HepG2 (cell line): ENCODE data around the gene PLIN4. TPM values are rescaled to one million over a fixed set of nuclear protein-coding genes. Genes with fewer than 3 reads are reported as not detected.

Experiments
- ATAC-seq: fragments of 200-7000 bp; cut with Tn5 transposase; 3 replicates; pipeline ENCODE4 v1.9.1; 2020; ENCODE audit warnings: mild to moderate bottlenecking, moderate library complexity
- BruUV-seq: library from RNA; stranded (reverse); fragments of 400-500 nt; replicated peaks from 2 replicates; lab custom pipeline; 2021; lab: Mats Ljungman, UMichigan
- CTCF ChIA-PET: fragments of 300-600 bp; formaldehyde crosslinking; extraction: SDS; loops from one replicate; lab custom pipeline; 2021; ENCODE audit warnings: low total read pairs, inconsistent platforms, low intra/inter-chr PET ratio; lab: Yijun Ruan, JAX
- POLR2A ChIA-PET: fragments of 350-600 bp; sonication (Branson Sonifier 250); formaldehyde crosslinking; loops from one replicate; lab custom pipeline; 2020; ENCODE audit warnings: antibody characterized with exemption, inconsistent platforms; lab: Yijun Ruan, JAX
- DNase-seq: peaks from one replicate; pipeline ENCODE4 v3.0.0-alpha.2; 2015; ENCODE audit warnings: low spot score
- FAIRE-seq: peaks from 3 replicates; lab custom pipeline; 2011; peaks lifted over from hg19 to GRCh38; lab: Jason Lieb, UNC
- H2AFZ ChIP-seq: one replicate; pipeline ENCODE4 v1.6.1; 2011; ENCODE audit warnings: low read length, inconsistent platforms
- H3K27ac ChIP-seq: fragments of 300-600 bp; 3 replicates; pipeline ENCODE4 v1.8.0; 2011; ENCODE audit warnings: mixed run types, mild to moderate bottlenecking, mixed read lengths, low read length, inconsistent platforms; ENCODE audit not compliant: insufficient read depth; ENCODE audit errors: extremely low read length
- H3K27me3 ChIP-seq, 2 experiments: fragments of 200-600 bp in 1 of 2; 2 replicates in 1 of 2; 3 replicates in 1 of 2; pipeline versions ENCODE4 v1.6.0 to v1.8.0; 2011; ENCODE audit warnings: low read length in 2 of 2, mild to moderate bottlenecking in 2 of 2, moderate library complexity in 2 of 2, inconsistent platforms in 1 of 2; ENCODE audit not compliant: insufficient read depth in 2 of 2, control insufficient read depth in 1 of 2
- H3K36me3 ChIP-seq, 2 experiments: fragments of 200-600 bp in 1 of 2; replicated peaks in 1 of 2; 2 replicates in 1 of 2; 3 replicates in 1 of 2; pipeline versions ENCODE4 v1.5.1 to v1.8.0; 2011; ENCODE audit warnings: low read length in 2 of 2, inconsistent platforms in 1 of 2; ENCODE audit not compliant: insufficient read depth in 2 of 2, control insufficient read depth in 1 of 2
- H3K4me1 ChIP-seq: 2 replicates; pipeline ENCODE4 v1.5.1; 2012; ENCODE audit warnings: low read length, inconsistent platforms; ENCODE audit not compliant: insufficient read depth
- H3K4me2 ChIP-seq: 2 replicates; pipeline ENCODE4 v1.6.0; 2011; ENCODE audit warnings: low read depth, low read length, inconsistent platforms
- H3K4me3 ChIP-seq, 3 experiments: fragments of 200-600 bp in 1 of 3; sonication (generic), shearing (Covaris generic) in 1 of 3; replicated peaks in 1 of 3; 2 replicates each; pipeline ENCODE4 v1.5.1; 2011 to 2016; ENCODE audit warnings: low read length in 3 of 3, inconsistent platforms in 2 of 3, low read depth in 2 of 3, mild to moderate bottlenecking in 2 of 3, control low read depth in 1 of 3, mixed read lengths in 1 of 3; ENCODE audit not compliant: insufficient read depth in 1 of 3
- H3K79me2 ChIP-seq: one replicate; pipeline ENCODE4 v1.6.1; 2011; ENCODE audit warnings: low read length, inconsistent platforms; ENCODE audit not compliant: insufficient read depth
- H3K9ac ChIP-seq: 2 replicates; pipeline ENCODE4 v1.6.0; 2011; ENCODE audit warnings: mild to moderate bottlenecking, low read depth, low read length, inconsistent platforms; ENCODE audit not compliant: insufficient read depth
- H3K9me3 ChIP-seq: 2 replicates; pipeline ENCODE4 v1.5.1; 2012; ENCODE audit warnings: mild to moderate bottlenecking, low read length
- H4K20me1 ChIP-seq: 2 replicates; pipeline ENCODE4 v1.6.0; 2011; ENCODE audit warnings: inconsistent platforms, mild to moderate bottlenecking, low read length, moderate library complexity; ENCODE audit not compliant: insufficient read depth
- BATF2 ChIP-seq: sonication (generic); formaldehyde crosslinking; IDR thresholded peaks from 2 replicates; pipeline ENCODE4 v1.8.0; 2022; ENCODE audit warnings: mild to moderate bottlenecking, missing genetic modification reagents, moderate library complexity
- CREB1 ChIP-seq, 2 experiments: fragments of 450-650 bp in 1 of 2; IDR thresholded peaks; 2 replicates each; pipeline ENCODE4 v1.6.1; 2016 to 2017; ENCODE audit warnings: control low read depth in 1 of 2, mild to moderate bottlenecking in 1 of 2, missing compliant biosample characterization in 1 of 2, missing genetic modification characterization in 1 of 2
- CREB3 ChIP-seq: sonication (generic); formaldehyde crosslinking; IDR thresholded peaks from 2 replicates; pipeline ENCODE4 v1.5.0; 2020; ENCODE audit warnings: missing genetic modification reagents
- EEA1 ChIP-seq: sonication (generic); formaldehyde crosslinking; IDR thresholded peaks from 2 replicates; pipeline ENCODE4 v1.5.1; 2020; ENCODE audit warnings: mild to moderate bottlenecking, missing genetic modification reagents, borderline replicate concordance
- MTA3 ChIP-seq: sonication (generic); formaldehyde crosslinking; IDR thresholded peaks from 2 replicates; pipeline ENCODE4 v1.4.0; 2020; ENCODE audit warnings: missing genetic modification reagents
- MYPOP ChIP-seq: sonication (generic); formaldehyde crosslinking; IDR thresholded peaks from 2 replicates; pipeline ENCODE4 v1.8.1; 2023; ENCODE audit warnings: mild to moderate bottlenecking, moderate library complexity, missing genetic modification reagents
- NCOA2 ChIP-seq: sonication (generic); formaldehyde crosslinking; IDR thresholded peaks from 2 replicates; pipeline ENCODE4 v1.8.0; 2022; ENCODE audit warnings: inconsistent platforms
- NR2C2 ChIP-seq: sonication (generic); formaldehyde crosslinking; IDR thresholded peaks from 2 replicates; pipeline ENCODE4 v1.4.0; 2020; ENCODE audit warnings: missing genetic modification reagents, mild to moderate bottlenecking, moderate library complexity, borderline replicate concordance
- PITX1 ChIP-seq: sonication (generic); formaldehyde crosslinking; IDR thresholded peaks from 2 replicates; pipeline ENCODE4 v1.5.1; 2020; ENCODE audit warnings: mild to moderate bottlenecking, missing genetic modification reagents
- REPIN1 ChIP-seq: sonication (generic); formaldehyde crosslinking; IDR thresholded peaks from 2 replicates; pipeline ENCODE4 v1.8.0; 2022; ENCODE audit warnings: missing genetic modification reagents, low read depth, mild to moderate bottlenecking, borderline replicate concordance
- ZNF414 ChIP-seq: sonication (generic); formaldehyde crosslinking; IDR thresholded peaks from 2 replicates; pipeline ENCODE4 v1.5.0; 2020; ENCODE audit warnings: missing genetic modification reagents
- ZNF577 ChIP-seq: sonication (generic); formaldehyde crosslinking; IDR thresholded peaks from 2 replicates; pipeline ENCODE4 v1.4.0; 2020; ENCODE audit warnings: mild to moderate bottlenecking, low read depth, missing genetic modification reagents, borderline replicate concordance
- ZNF841 ChIP-seq: sonication (generic); formaldehyde crosslinking; IDR thresholded peaks from 2 replicates; pipeline ENCODE4 v1.8.1; 2023; ENCODE audit warnings: missing genetic modification reagents, borderline replicate concordance
- WGBS: methylation state at CpG from one replicate; pipeline ENCODE4 v1.1.6; 2017; ENCODE audit warnings: low lambda C conversion rate; 5-methylcytosine and 5-hydroxymethylcytosine counted together
- in situ Hi-C: cut with HindIII; loops from 2 replicates; pipeline ENCODE4 v1.10.0; 2017; ENCODE audit warnings: low pct_unique_long_range_greater_than_20kb; ENCODE audit not compliant: extremely low pct_ligation_motif_present
- intact Hi-C: fragments of 100-400 bp; cut with micrococcal nuclease; formaldehyde crosslinking; loops from one replicate; pipeline ENCODE4 v1.10.0; 2022; ENCODE audit not compliant: unreplicated experiment
- polyA plus RNA-seq, 8 experiments: library from polyadenylated mRNA; depleted of rRNA in 3 of 8; stranded (reverse) in 7 of 8; unstranded in 1 of 8; fragments of >200 nt; fragmentation: Illumina TruSeq in 4 of 8; extraction: Trizol in 4 of 8; gene quantifications; 2 replicates each; pipeline versions ENCODE4 v1.2.1 to v1.2.3, GENCODE V29; 2011 to 2016; ENCODE audit warnings: low read depth in 4 of 8, missing spikeins in 1 of 8, mixed read lengths in 1 of 8; ENCODE audit not compliant: insufficient read depth in 1 of 8
- total RNA-seq, 5 experiments: library from RNA; depleted of rRNA; stranded (reverse); fragments of >200 nt; fragmentation: Illumina TruSeq; extraction: Trizol; gene quantifications; 2 replicates each; pipeline ENCODE4 v1.2.3, GENCODE V29; 2016; ENCODE audit warnings: low read depth in 1 of 5
- TF ChIP-seq, protein P1 (sequence below): sonication (generic); formaldehyde crosslinking; IDR thresholded peaks from 2 replicates; pipeline ENCODE4 v1.9.0; 2021; ENCODE audit warnings: missing genetic modification reagents, borderline replicate concordance

The PLIN4 gene
- total and polyA plus RNA-seq, 2 of the 13 experiments (the other 11 are each of a cell fraction or from before 2014, with no cell fraction given) = 1.1 to 1.3 TPM

DNA sequence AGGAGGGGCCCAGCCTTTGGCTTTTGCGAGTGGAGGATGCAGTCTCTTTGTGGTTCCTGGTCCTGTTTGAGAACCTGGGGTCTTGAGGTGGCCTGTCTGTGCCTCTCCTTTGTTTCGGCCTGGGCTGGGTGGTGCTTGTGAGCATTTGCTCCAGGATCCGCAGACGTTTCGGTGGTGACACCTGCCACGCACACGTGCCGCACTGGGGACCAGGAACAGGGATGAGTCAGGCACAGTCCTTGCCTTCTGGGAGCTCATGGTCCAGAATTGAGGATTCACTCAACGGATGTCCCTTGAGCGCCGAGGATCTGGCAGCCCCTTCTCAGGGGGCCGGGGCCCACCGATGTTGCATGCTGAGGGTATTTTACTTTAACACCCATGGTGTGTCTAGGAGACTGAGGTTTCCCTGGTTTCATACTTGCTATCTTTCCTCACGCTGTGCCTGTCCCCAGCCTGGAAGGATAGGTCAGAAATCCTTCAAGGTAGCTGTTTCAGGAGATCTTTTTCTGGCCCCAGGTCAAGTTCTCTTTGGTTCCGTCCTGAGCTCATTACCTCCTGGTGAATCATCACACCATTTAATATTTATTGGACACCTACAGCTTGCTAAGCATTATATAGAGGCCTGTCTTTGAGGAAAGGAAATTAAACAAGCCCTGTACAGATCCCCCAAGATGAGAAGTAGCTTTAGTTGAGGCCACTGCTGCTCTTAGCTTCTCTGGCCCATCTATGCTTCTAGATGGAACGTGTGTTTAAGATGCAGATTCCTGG, 41.1 kb downstream of the PLIN4 start:
- intact Hi-C loops (no loop called here), in situ Hi-C loops (no loop called here)
- WGBS = 100% methylated on average over 7 of the region's 16 CpGs
- Histone ChIP-seq H3K27ac (no peak overlapping the region), H3K27me3 (no peaks in the 10 kb centered on the region), H3K9me3 (no peaks in the 10 kb centered on the region), H3K4me2 (no peak overlapping the region), H4K20me1 (0 out of 2 replicates have a peak, but pooled peaks cover 4% of the 10 kb centered on the region), H2AFZ (no peak overlapping the region)
- DNase-seq = no peak
- ChIA-PET CTCF (no interaction called here), POLR2A (no interaction called here)
- no peak for FAIRE-seq
- BruUV-seq = TSS peak; percentile 45
- no peak for TF ChIP-seq CREB3
- no peak for TF ChIP-seq ZNF414 (CRISPR knock-in tag)
- TF ChIP-seq, protein P1, sequence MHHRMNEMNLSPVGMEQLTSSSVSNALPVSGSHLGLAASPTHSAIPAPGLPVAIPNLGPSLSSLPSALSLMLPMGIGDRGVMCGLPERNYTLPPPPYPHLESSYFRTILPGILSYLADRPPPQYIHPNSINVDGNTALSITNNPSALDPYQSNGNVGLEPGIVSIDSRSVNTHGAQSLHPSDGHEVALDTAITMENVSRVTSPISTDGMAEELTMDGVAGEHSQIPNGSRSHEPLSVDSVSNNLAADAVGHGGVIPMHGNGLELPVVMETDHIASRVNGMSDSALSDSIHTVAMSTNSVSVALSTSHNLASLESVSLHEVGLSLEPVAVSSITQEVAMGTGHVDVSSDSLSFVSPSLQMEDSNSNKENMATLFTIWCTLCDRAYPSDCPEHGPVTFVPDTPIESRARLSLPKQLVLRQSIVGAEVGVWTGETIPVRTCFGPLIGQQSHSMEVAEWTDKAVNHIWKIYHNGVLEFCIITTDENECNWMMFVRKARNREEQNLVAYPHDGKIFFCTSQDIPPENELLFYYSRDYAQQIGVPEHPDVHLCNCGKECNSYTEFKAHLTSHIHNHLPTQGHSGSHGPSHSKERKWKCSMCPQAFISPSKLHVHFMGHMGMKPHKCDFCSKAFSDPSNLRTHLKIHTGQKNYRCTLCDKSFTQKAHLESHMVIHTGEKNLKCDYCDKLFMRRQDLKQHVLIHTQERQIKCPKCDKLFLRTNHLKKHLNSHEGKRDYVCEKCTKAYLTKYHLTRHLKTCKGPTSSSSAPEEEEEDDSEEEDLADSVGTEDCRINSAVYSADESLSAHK (CRISPR knock-in tag) = no peak
- no peak for TF ChIP-seq CREB1 (IDR thresholded peaks at IDR 0.05)
- TF ChIP-seq CREB1 (CRISPR knock-in tag; IDR thresholded peaks at IDR 0.05) = no peak
- TF ChIP-seq MYPOP (CRISPR knock-in tag) = no peak
- TF ChIP-seq PITX1 (CRISPR knock-in tag) = no peak
- no peak for TF ChIP-seq BATF2 (CRISPR knock-in tag)
- no peak for TF ChIP-seq EEA1
- TF ChIP-seq REPIN1 (CRISPR knock-in tag) = no peak
- no peak for TF ChIP-seq ZNF841 (CRISPR knock-in tag)
- TF ChIP-seq NCOA2 (CRISPR knock-in tag) = no peak
- TF ChIP-seq MTA3 (CRISPR knock-in tag) = no peak
- no peak for TF ChIP-seq NR2C2
- TF ChIP-seq ZNF577 (CRISPR knock-in tag) = no peak
- TF ChIP-seq, all 625 proteins: peak for 0
- Histone ChIP-seq H3K4me1 (peaks cover 9% of the 10 kb centered on the region), H3K36me3 (peaks cover 16 to 35% of the 10 kb centered on the region in 2 experiments; a peak in 4 of 5 replicates), H3K9ac (no peak overlapping the region), H3K79me2 (peaks cover 22% of the 10 kb centered on the region), H3K4me3 (no peak overlapping the region)
- ATAC-seq = no peak
